WTC11 (cell line): Measurements from ENCODE around the gene WIZ.

Experiments used
- ARID4B ChIP-seq: sonication (generic); formaldehyde crosslinking; IDR thresholded peaks from 2 replicates; pipeline ENCODE4 v1.8.0; 2023; ENCODE audit warnings: missing genetic modification reagents, mild to moderate bottlenecking, borderline replicate concordance
- E2F5 ChIP-seq: sonication (generic); formaldehyde crosslinking; IDR thresholded peaks from 2 replicates; pipeline ENCODE4 v1.8.1; 2022; ENCODE audit warnings: mild to moderate bottlenecking, moderate library complexity, missing genetic modification reagents
- ZNF121 ChIP-seq: sonication (generic); formaldehyde crosslinking; IDR thresholded peaks from 2 replicates; pipeline ENCODE4 v1.8.0; 2023; ENCODE audit warnings: missing genetic modification reagents
- TF ChIP-seq, protein P1 (sequence below): fragments of 200-600 bp; IDR thresholded peaks from 2 replicates; pipeline ENCODE4 v1.8.0; 2022; ENCODE audit warnings: antibody characterized with exemption

DNA sequence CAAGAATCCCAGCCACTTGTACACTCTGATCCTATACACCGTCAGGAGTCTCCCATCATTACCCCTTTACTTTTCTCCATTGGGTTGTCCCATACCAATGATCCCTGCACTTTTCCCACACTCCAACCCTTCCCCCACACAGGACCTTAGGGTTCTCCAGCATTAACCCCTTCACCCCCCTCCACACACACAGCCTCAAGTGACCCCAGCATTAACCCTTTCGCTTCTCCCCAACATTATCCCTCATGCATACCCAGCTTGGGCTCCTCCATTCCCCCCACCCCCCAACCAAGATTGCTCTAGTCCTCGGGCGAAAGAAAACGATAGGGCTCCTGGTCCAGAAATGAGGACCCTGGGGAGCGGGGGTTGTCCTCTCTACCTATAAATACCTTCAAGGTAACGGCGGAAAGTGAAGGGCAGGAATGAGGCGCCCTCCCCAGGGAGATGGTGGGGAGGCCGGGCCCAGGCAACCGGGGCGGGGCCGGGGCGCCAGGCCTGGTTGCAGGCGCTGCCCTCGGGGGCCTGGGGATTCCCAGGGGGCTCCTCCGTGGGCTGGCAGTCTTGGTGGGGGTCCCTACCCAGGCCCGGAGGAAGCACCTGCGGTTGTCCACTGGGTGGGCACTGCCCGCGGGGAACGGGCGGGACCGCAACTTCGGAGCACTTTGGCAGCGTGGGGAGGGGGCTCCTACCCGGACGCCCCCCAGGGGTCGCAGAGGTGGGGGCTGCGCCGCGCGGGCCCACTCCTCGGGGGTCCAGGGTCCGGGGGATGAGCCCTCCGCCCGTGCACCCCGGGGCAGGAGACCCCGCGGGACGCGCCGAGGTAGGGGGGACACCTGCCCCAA, 757 bp downstream of the WIZ start:
- TF ChIP-seq ARID4B = no peak
- TF ChIP-seq, protein P1, sequence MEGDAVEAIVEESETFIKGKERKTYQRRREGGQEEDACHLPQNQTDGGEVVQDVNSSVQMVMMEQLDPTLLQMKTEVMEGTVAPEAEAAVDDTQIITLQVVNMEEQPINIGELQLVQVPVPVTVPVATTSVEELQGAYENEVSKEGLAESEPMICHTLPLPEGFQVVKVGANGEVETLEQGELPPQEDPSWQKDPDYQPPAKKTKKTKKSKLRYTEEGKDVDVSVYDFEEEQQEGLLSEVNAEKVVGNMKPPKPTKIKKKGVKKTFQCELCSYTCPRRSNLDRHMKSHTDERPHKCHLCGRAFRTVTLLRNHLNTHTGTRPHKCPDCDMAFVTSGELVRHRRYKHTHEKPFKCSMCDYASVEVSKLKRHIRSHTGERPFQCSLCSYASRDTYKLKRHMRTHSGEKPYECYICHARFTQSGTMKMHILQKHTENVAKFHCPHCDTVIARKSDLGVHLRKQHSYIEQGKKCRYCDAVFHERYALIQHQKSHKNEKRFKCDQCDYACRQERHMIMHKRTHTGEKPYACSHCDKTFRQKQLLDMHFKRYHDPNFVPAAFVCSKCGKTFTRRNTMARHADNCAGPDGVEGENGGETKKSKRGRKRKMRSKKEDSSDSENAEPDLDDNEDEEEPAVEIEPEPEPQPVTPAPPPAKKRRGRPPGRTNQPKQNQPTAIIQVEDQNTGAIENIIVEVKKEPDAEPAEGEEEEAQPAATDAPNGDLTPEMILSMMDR = no peak
- TF ChIP-seq E2F5 (CRISPR knock-in tag) = no peak
- no peak for TF ChIP-seq ZNF121 (CRISPR knock-in tag)
